NCI-H460 (cell line): ENCODE data around the gene EML4. TPM values are rescaled to one million over a fixed set of nuclear protein-coding genes. Genes with fewer than 3 reads are reported as not detected.
"Not testable (repeated sequence)": the region's sequence is repeated elsewhere in the genome, so short reads cannot be mapped to it uniquely, and the experiment has no call there.

Experiments
- DNase-seq: peaks from one replicate; pipeline ENCODE4 v3.0.0-alpha.2; 2016; ENCODE audit warnings: low read depth; ENCODE audit errors: extremely low read depth
- total RNA-seq: library from RNA; depleted of rRNA; stranded (reverse); fragments of >200 nt; shearing (Covaris generic); gene quantifications from 2 replicates; pipeline ENCODE4 v1.2.3, GENCODE V29; 2014

The EML4 gene
- total RNA-seq, 1 experiment from 2014 or later: 36.0 TPM

GRCh38 chr2:42340938-42341636 lies 171.9 kb downstream of the EML4 start:
- DNase-seq: no peak

GRCh38 chr2:42342061-42342794 lies 173.1 kb downstream of the EML4 start:
- no peak for DNase-seq

GRCh38 chr2:42342795-42343241 lies 173.7 kb downstream of the EML4 start:
- no peak for DNase-seq

- DNase-seq: no peak
These were observed 176.8 kb downstream of the EML4 start for GRCh38 chr2:42345986-42346385.

- not testable (repeated sequence) for DNase-seq
These were observed 177.7 kb downstream of the EML4 start for GRCh38 chr2:42346856-42347255.

- DNase-seq: not testable (repeated sequence)
These were observed 178.4 kb downstream of the EML4 start for GRCh38 chr2:42347518-42347917.

- no peak for DNase-seq
These were observed 179.1 kb downstream of the EML4 start for GRCh38 chr2:42348113-42348805.

- no peak for DNase-seq
These were observed 181.4 kb downstream of the EML4 start for GRCh38 chr2:42350434-42351063.

GRCh38 chr2:42351864-42352263 lies 182.7 kb downstream of the EML4 start:
- DNase-seq: no peak

GRCh38 chr2:42353792-42354429 lies 184.8 kb downstream of the EML4 start:
- DNase-seq: no peak

- peak; percentile 32 for DNase-seq
These were observed 190.3 kb downstream of the EML4 start for GRCh38 chr2:42359304-42359964.

- no peak for DNase-seq
These were observed 190.9 kb downstream of the EML4 start for GRCh38 chr2:42359965-42360483.

GRCh38 chr2:42360493-42360889 lies 191.3 kb downstream of the EML4 start:
- no peak for DNase-seq

- DNase-seq: peak; percentile 96
These were observed 192.0 kb downstream of the EML4 start, which contains the start of gene COX7A2L for GRCh38 chr2:42360890-42361727. Gene COX7A2L, minus strand, starts transcription at chr2:42361217. Its CDS starts 56 bp downstream, at chr2:42361161.

GRCh38 chr2:42361728-42362283 lies 192.7 kb downstream of the EML4 start:
- DNase-seq: no peak

GRCh38 chr2:42363413-42363812 lies 194.3 kb downstream of the EML4 start:
- DNase-seq: no peak

GRCh38 chr2:42364658-42365057 lies 195.5 kb downstream of the EML4 start:
- no peak for DNase-seq

- DNase-seq: no peak
These were observed 197.3 kb downstream of the EML4 start for GRCh38 chr2:42366411-42366810.
